Gastroesophageal sphincter (tissue), 3 donors: ENCODE data around the gene MNAT1.

Source experiments
- CTCF ChIP-seq, 4 experiments: fragments of 200-600 bp in 2 of 4; fragments of 450-650 bp in 2 of 4; sonication (generic) in 1 of 4; IDR thresholded peaks; one replicate each; pipeline ENCODE4 v1.5.1; 2017 to 2019; ENCODE audit warnings: antibody characterized with exemption in 4 of 4, mild to moderate bottlenecking in 2 of 4, moderate library complexity in 2 of 4
- POLR2A ChIP-seq, 2 donors: fragments of 450-650 bp; IDR thresholded peaks; one replicate each; pipeline ENCODE4 v1.6.1; 2017; ENCODE audit warnings: antibody characterized with exemption in 2 of 2, mild to moderate bottlenecking in 2 of 2, moderate library complexity in 1 of 2
- POLR2AphosphoS5 ChIP-seq: sonication (generic); formaldehyde crosslinking; IDR thresholded peaks from one replicate; pipeline ENCODE4 v1.6.1; 2017; ENCODE audit warnings: antibody characterized with exemption

GRCh38 chr14:60946773-60947172 lies 212.2 kb downstream of the MNAT1 start:
- TF ChIP-seq CTCF (IDR thresholded peaks at IDR 0.05): no peak
- no peak for TF ChIP-seq POLR2AphosphoS5
- no peak for TF ChIP-seq POLR2A (IDR thresholded peaks at IDR 0.05)
